Measurements from ENCODE around the gene PRPF6. TPM values are rescaled to one million over a fixed set of nuclear protein-coding genes. Genes with fewer than 3 reads are reported as not detected.
A peak's percentile ranks its signal among the peaks of the same experiment; 100 is the strongest.

Gene PRPF6
- total and polyA plus RNA-seq, 2 of the 13 experiments (the other 11 are each of a cell fraction or from before 2014, with no cell fraction given): 63.7 to 101 TPM

DNA sequence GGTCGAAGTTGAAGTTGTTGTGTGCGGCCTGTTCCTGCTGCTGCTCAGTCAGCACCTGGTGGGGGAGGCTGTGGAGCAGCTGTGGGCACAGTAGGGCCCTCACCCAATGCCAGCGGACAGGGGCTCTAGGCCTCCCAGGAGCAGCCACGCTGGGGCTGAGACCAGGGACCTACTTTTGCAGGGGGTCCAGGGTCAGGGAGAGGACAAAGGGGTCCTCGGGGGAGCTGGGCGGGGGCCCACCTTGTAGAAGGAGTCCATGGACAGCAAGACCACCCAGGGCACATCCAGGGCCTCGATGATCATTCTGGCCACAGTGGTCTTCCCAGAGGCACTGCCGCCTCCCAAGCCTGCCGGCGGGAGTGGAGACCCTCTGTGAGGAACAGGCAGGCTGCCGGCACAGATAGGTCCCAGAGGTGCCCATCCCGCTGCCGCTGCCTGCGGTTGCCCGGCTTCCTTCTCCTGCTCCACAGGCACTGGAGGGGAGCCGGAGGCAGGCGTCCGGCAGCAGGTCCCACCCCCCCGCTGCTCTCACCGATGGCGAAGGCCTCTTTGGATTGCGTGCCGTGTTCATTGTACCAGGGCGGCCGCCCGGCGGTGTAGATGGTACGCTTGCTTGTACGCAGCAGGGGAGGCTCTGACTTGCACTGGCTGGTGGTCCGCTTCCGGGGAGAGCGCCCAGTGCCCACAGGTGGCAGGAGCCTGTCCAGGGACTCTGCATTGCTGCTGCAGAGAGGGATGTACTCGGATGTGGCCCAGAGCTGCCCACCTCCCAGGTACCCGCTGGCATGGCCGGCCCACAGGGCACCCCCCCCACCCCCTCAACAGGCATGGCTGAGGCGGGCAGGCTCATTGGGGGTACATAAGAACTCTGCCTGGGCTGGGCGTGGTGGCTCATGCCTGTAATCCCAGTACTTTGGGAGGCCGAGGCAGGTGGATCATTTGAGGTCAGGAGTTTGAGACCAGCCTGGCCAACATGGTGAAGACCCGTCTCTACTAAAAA is 34.7 kb upstream of the PRPF6 start:
- no peak for DNase-seq (ENCODE audit: low spot score)
- in situ Hi-C loops (cut with HindIII; ENCODE audit: extremely low pct_ligation_motif_present, low pct_unique_long_range_greater_than_20kb): no loop called here
- no peak for TF ChIP-seq SNAPC2 (CRISPR knock-in tag; IDR thresholded peaks at IDR 0.05)
- no peak for TF ChIP-seq ZNF879 (CRISPR knock-in tag; IDR thresholded peaks at IDR 0.05)
- TF ChIP-seq, protein P1, sequence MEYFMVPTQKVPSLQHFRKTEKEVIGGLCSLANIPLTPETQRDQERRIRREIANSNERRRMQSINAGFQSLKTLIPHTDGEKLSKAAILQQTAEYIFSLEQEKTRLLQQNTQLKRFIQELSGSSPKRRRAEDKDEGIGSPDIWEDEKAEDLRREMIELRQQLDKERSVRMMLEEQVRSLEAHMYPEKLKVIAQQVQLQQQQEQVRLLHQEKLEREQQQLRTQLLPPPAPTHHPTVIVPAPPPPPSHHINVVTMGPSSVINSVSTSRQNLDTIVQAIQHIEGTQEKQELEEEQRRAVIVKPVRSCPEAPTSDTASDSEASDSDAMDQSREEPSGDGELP (IDR thresholded peaks at IDR 0.05; ENCODE audit: borderline replicate concordance, low read depth): no peak
- TF ChIP-seq GLI4 (CRISPR knock-in tag; IDR thresholded peaks at IDR 0.05; ENCODE audit: borderline replicate concordance): no peak
- TF ChIP-seq ERF (CRISPR knock-in tag; IDR thresholded peaks at IDR 0.05): no peak
- TF ChIP-seq PCBP1 (IDR thresholded peaks at IDR 0.05; ENCODE audit: borderline replicate concordance, low read depth, low read length): 0 out of 2 replicates have a peak, but pooled peaks have one; percentile 39
- TF ChIP-seq, protein P2, sequence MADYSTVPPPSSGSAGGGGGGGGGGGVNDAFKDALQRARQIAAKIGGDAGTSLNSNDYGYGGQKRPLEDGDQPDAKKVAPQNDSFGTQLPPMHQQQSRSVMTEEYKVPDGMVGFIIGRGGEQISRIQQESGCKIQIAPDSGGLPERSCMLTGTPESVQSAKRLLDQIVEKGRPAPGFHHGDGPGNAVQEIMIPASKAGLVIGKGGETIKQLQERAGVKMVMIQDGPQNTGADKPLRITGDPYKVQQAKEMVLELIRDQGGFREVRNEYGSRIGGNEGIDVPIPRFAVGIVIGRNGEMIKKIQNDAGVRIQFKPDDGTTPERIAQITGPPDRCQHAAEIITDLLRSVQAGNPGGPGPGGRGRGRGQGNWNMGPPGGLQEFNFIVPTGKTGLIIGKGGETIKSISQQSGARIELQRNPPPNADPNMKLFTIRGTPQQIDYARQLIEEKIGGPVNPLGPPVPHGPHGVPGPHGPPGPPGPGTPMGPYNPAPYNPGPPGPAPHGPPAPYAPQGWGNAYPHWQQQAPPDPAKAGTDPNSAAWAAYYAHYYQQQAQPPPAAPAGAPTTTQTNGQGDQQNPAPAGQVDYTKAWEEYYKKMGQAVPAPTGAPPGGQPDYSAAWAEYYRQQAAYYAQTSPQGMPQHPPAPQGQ (CRISPR knock-in tag; IDR thresholded peaks at IDR 0.05; ENCODE audit: borderline replicate concordance): no peak
- TF ChIP-seq SNAI1 (CRISPR knock-in tag; IDR thresholded peaks at IDR 0.05; ENCODE audit: borderline replicate concordance): no peak
- no peak for TF ChIP-seq HNRNPLL (IDR thresholded peaks at IDR 0.05; ENCODE audit: low read depth, low read length, poor library complexity, severe bottlenecking)
- TF ChIP-seq TAF1 (CRISPR knock-in tag; IDR thresholded peaks at IDR 0.05): no peak
- TF ChIP-seq RBFOX2 (IDR thresholded peaks at IDR 0.05; ENCODE audit: low read depth, low read length): peak; percentile 38; the same call in 1 of the 2 replicates
- TF ChIP-seq SRSF9 (IDR thresholded peaks at IDR 0.05; ENCODE audit: borderline replicate concordance, insufficient read depth, low read depth, low read length, poor library complexity, severe bottlenecking): no peak
- TF ChIP-seq, protein P3, sequence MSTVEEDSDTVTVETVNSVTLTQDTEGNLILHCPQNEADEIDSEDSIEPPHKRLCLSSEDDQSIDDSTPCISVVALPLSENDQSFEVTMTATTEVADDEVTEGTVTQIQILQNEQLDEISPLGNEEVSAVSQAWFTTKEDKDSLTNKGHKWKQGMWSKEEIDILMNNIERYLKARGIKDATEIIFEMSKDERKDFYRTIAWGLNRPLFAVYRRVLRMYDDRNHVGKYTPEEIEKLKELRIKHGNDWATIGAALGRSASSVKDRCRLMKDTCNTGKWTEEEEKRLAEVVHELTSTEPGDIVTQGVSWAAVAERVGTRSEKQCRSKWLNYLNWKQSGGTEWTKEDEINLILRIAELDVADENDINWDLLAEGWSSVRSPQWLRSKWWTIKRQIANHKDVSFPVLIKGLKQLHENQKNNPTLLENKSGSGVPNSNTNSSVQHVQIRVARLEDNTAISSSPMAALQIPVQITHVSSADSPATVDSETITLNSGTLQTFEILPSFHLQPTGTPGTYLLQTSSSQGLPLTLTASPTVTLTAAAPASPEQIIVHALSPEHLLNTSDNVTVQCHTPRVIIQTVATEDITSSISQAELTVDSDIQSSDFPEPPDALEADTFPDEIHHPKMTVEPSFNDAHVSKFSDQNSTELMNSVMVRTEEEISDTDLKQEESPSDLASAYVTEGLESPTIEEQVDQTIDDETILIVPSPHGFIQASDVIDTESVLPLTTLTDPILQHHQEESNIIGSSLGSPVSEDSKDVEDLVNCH (CRISPR knock-in tag; IDR thresholded peaks at IDR 0.05): no peak
- no peak for TF ChIP-seq ZNF670 (CRISPR knock-in tag; IDR thresholded peaks at IDR 0.05; ENCODE audit: borderline replicate concordance)
- no peak for TF ChIP-seq ARNT2 (CRISPR knock-in tag; IDR thresholded peaks at IDR 0.05; ENCODE audit: low read depth)
- TF ChIP-seq HOXA9 (CRISPR knock-in tag; IDR thresholded peaks at IDR 0.05; ENCODE audit: borderline replicate concordance): 0 out of 2 replicates have a peak, but pooled peaks have one; percentile 10
- TF ChIP-seq KDM4B (CRISPR knock-in tag; IDR thresholded peaks at IDR 0.05): no peak

More for the DNA sequence above, 34.7 kb upstream of the PRPF6 start:
- ATAC-seq: no peak
- no peaks in the 10 kb centered on the region for H3K9me3 ChIP-seq (ENCODE audit: low read length)
- POLR2A ChIA-PET: no interaction called here
- H3K27ac ChIP-seq (ENCODE audit: extremely low read length, insufficient read depth, low read length): no peak overlapping the region
- H2AFZ ChIP-seq (ENCODE audit: low read length): no peak overlapping the region
- no TSS peak for BruUV-seq (replicated peaks)
- H4K20me1 ChIP-seq (ENCODE audit: insufficient read depth, low read length): peaks cover 77% of the 10 kb centered on the region
- no peak overlapping the region for H3K9ac ChIP-seq (ENCODE audit: insufficient read depth, low read depth, low read length)
- peaks cover 29% of the 10 kb centered on the region for H3K4me1 ChIP-seq (ENCODE audit: insufficient read depth, low read length)
- no peaks in the 10 kb centered on the region for H3K27me3 ChIP-seq (ENCODE audit: control insufficient read depth in 1 of 2, insufficient read depth in 2 of 2, low read length in 2 of 2)
- no peak overlapping the region for H3K4me3 ChIP-seq (replicated peaks in 1 of 3; ENCODE audit: insufficient read depth in 1 of 3, low read depth in 2 of 3, low read length in 3 of 3)
- no peak for FAIRE-seq
- CTCF ChIA-PET (ENCODE audit: low intra/inter-chr PET ratio, low total read pairs): no interaction called here
- H3K36me3 ChIP-seq (replicated peaks in 1 of 2; ENCODE audit: control insufficient read depth in 1 of 2, insufficient read depth in 2 of 2, low read length in 2 of 2): peaks cover 43 to 65% of the 10 kb centered on the region in 2 experiments
- 97% methylated on average over 33 of the region's 39 CpGs for WGBS (ENCODE audit: low lambda C conversion rate)
- peaks cover 50% of the 10 kb centered on the region for H3K79me2 ChIP-seq (ENCODE audit: insufficient read depth, low read length)
- H3K4me2 ChIP-seq (ENCODE audit: low read depth, low read length): no peak overlapping the region
- intact Hi-C loops (cut with micrococcal nuclease; ENCODE audit: unreplicated experiment): no loop called here

Data from HepG2 (cell line).